Esophagus muscularis mucosa (tissue), 4 donors: Measurements from ENCODE around the gene STX11. TPM values are rescaled to one million over a fixed set of nuclear protein-coding genes. Genes with fewer than 3 reads are reported as not detected.

Experiments
- DNase-seq: peaks from one replicate; pipeline ENCODE4 v3.0.0-alpha.2; 2017; ENCODE audit errors: extremely low spot score
- H3K27ac ChIP-seq, 4 donors: fragments of 200-600 bp; sonication (generic); replicated peaks in 1 of 4; 1 replicate in 3 of 4; 2 replicates in 1 of 4; pipeline ENCODE4 v1.5.1; 2016 to 2019; ENCODE audit warnings: mild to moderate bottlenecking in 1 of 4
- H3K27me3 ChIP-seq, 4 donors: fragments of 200-600 bp; sonication (generic); one replicate each; pipeline versions ENCODE4 v1.5.1 to v1.6.0; 2016 to 2019
- H3K36me3 ChIP-seq, 4 donors: fragments of 200-600 bp; sonication (generic); one replicate each; pipeline ENCODE4 v1.5.1; 2016 to 2019
- H3K4me1 ChIP-seq, 4 donors: fragments of 200-600 bp; sonication (generic); one replicate each; pipeline ENCODE4 v1.5.1; 2016 to 2019
- H3K4me3 ChIP-seq, 4 donors: fragments of 200-600 bp; sonication (generic); 1 replicate in 2 of 4; 2 replicates in 2 of 4; pipeline ENCODE4 v1.5.1; 2016 to 2019; ENCODE audit warnings: mild to moderate bottlenecking in 4 of 4, moderate library complexity in 1 of 4
- H3K9me3 ChIP-seq, 4 donors: fragments of 200-600 bp; sonication (generic); 1 replicate in 3 of 4; 2 replicates in 1 of 4; pipeline ENCODE4 v1.5.1; 2016 to 2019
- CTCF ChIP-seq, 3 experiments: fragments of 200-600 bp in 2 of 3; fragments of 450-650 bp in 1 of 3; sonication (generic) in 2 of 3; IDR thresholded peaks; one replicate each; pipeline ENCODE4 v1.5.1; 2017 to 2019; ENCODE audit warnings: antibody characterized with exemption in 3 of 3, mild to moderate bottlenecking in 2 of 3, moderate library complexity in 1 of 3
- EP300 ChIP-seq: sonication (generic); formaldehyde crosslinking; IDR thresholded peaks from one replicate; pipeline ENCODE4 v1.6.1; 2017; ENCODE audit warnings: antibody characterized with exemption
- POLR2A ChIP-seq: fragments of 450-650 bp; IDR thresholded peaks from one replicate; pipeline ENCODE4 v1.6.1; 2017; ENCODE audit warnings: antibody characterized with exemption, moderate library complexity, mild to moderate bottlenecking, low read depth
- POLR2AphosphoS5 ChIP-seq, 2 donors: sonication (generic); formaldehyde crosslinking; IDR thresholded peaks; one replicate each; pipeline ENCODE4 v1.6.1; 2017; ENCODE audit warnings: antibody characterized with exemption in 2 of 2
- WGBS: methylation state at CpG from one replicate; pipeline ENCODE4 v1.1.5; 2018; 5-methylcytosine and 5-hydroxymethylcytosine counted together
- intact Hi-C: fragments of 100-400 bp; cut with DNase I; formaldehyde crosslinking; loops from one replicate; pipeline ENCODE4 v1.15.1; 2023
- total RNA-seq, 4 donors: library from RNA; depleted of rRNA; stranded (reverse); fragments of >200 nt; gene quantifications; one replicate each; pipeline versions ENCODE4 v1.1.0 to v1.2.1, GENCODE V29; 2016

Gene STX11
- total RNA-seq, 4 donors from 2014 or later = 3.3 to 14.1 (median 7.1) TPM

GRCh38 chr6:144123421-144123820 is 26.9 kb upstream of the STX11 start:
- intact Hi-C loops = no loop called here
- Histone ChIP-seq H3K4me3 (no peak overlapping the region), H3K27ac (no peak overlapping the region), H3K36me3 (no peaks in the 10 kb centered on the region), H3K9me3 (no peaks in the 10 kb centered on the region), H3K4me1 (no peaks in the 10 kb centered on the region), H3K27me3 (no peaks in the 10 kb centered on the region)
- WGBS = 62% methylated on average over 2 of the region's 2 CpGs
- TF ChIP-seq POLR2AphosphoS5 (IDR thresholded peaks at IDR 0.05) = no peak
- TF ChIP-seq EP300 = no peak
- no peak for TF ChIP-seq POLR2A
- TF ChIP-seq CTCF (IDR thresholded peaks at IDR 0.05) = no peak
- no peak for DNase-seq

DNA sequence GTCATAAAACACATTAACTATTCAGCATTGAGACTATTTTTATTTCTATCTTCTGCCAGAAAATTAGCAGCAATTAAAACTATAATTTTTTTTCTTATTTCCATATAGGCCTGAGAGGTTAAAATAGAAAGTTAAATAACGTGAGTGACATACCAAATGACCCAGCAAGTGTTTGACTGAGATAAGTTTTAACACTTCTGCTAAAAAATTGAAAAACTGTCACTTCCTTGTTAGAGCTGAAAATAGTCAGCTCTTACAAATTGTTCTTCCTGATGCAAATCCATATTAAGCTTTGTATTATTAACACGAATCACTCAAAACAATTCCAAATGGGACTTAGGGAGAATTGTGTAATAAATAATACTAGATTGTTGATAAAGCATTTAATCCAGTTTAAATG is 26.5 kb upstream of the STX11 start:
- no peak for DNase-seq
- Histone ChIP-seq H3K4me3 (no peak overlapping the region), H3K36me3 (no peaks in the 10 kb centered on the region), H3K27ac (no peak overlapping the region), H3K4me1 (no peaks in the 10 kb centered on the region), H3K27me3 (no peaks in the 10 kb centered on the region), H3K9me3 (no peaks in the 10 kb centered on the region)
- intact Hi-C loops = no loop called here
- 53% methylated on average over 2 of the region's 2 CpGs for WGBS
- TF ChIP-seq EP300 (no peak), POLR2AphosphoS5 (IDR thresholded peaks at IDR 0.05) (no peak), CTCF (IDR thresholded peaks at IDR 0.05) (no peak), POLR2A (no peak)

DNA sequence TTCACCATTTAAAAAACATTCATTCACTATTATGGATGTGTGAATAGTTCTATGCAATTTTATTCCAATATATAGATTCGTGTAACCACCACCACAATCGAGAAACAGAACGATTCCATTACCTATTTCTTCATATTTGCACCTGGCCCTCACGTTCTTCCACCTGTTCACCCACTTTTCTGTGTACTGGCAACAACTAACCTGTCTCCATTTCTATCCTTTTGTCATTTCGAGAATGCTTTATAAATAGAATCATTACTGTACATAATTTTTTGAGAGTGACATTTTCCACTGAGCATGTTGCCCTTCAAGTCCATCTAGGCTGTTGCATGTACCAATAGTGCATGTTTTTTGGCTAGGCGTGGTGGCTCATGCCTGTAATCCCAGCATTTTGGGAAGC is 23.2 kb upstream of the STX11 start:
- WGBS = 87% methylated on average over 6 of the region's 6 CpGs
- no peak for DNase-seq
- Histone ChIP-seq H3K9me3 (no peaks in the 10 kb centered on the region), H3K27ac (no peak overlapping the region), H3K4me3 (no peak overlapping the region), H3K4me1 (no peaks in the 10 kb centered on the region), H3K27me3 (no peaks in the 10 kb centered on the region), H3K36me3 (no peaks in the 10 kb centered on the region)
- TF ChIP-seq CTCF (IDR thresholded peaks at IDR 0.05) = no peak
- TF ChIP-seq POLR2AphosphoS5 (IDR thresholded peaks at IDR 0.05) = no peak
- no peak for TF ChIP-seq EP300
- TF ChIP-seq POLR2A = no peak
- intact Hi-C loops = no loop called here

DNA sequence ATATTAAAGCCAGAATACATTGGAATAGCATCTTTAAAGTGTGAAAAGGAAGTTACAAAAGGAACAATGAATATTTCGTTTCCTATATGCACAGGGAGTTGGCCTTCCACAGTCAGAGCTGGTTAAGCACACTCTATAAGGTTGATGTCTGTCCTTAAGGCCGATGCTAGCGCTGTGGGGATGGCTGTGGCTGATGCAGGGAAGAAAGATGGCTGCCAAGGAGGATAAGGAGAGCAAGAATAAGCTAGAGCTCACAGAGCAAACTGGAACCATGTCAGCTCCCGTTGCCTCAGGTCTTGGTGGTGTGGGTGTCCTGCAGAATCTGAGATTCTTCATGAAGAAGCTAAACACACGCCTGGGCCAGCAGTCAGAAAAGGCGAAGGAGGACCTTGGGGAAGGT is 20.8 kb upstream of the STX11 start:
- H3K9me3 ChIP-seq = no peaks in the 10 kb centered on the region
- 86% methylated on average over 6 of the region's 6 CpGs for WGBS

More for the DNA sequence above, 20.8 kb upstream of the STX11 start:
- no peaks in the 10 kb centered on the region for H3K36me3 ChIP-seq
- H3K4me1 ChIP-seq = no peaks in the 10 kb centered on the region
- no peaks in the 10 kb centered on the region for H3K27me3 ChIP-seq
- H3K27ac ChIP-seq = no peak overlapping the region
- no peak for TF ChIP-seq POLR2A
- no peak for TF ChIP-seq POLR2AphosphoS5 (IDR thresholded peaks at IDR 0.05)
- no peak for TF ChIP-seq CTCF (IDR thresholded peaks at IDR 0.05)
- no peak for TF ChIP-seq EP300
- H3K4me3 ChIP-seq = no peak overlapping the region
- intact Hi-C loops = no loop called here
- no peak for DNase-seq
